RWPE2 (cell line): ENCODE results near the gene TOPAZ1.
"Not testable (repeated sequence)": the region's sequence is repeated elsewhere in the genome, so short reads cannot be mapped to it uniquely, and the experiment has no call there.

Experiments
- ATAC-seq: fragments of 200-7000 bp; cut with Tn5 transposase; 3 replicates; pipeline ENCODE4 v1.9.1; 2021; ENCODE audit warnings: low read depth
- DNase-seq: peaks from one replicate; pipeline ENCODE4 v3.0.0-alpha.2; 2020; ENCODE audit warnings: low spot score
- H3K27ac ChIP-seq: fragments of 450-650 bp; 2 replicates; pipeline ENCODE4 v1.5.1; 2017; ENCODE audit warnings: mild to moderate bottlenecking; ENCODE audit not compliant: poor library complexity, severe bottlenecking
- H3K27me3 ChIP-seq: fragments of 250-450 bp; sonication (Bioruptor Pico); 2 replicates; pipeline ENCODE4 v1.5.1; 2021; ENCODE audit warnings: mild to moderate bottlenecking, moderate library complexity; ENCODE audit not compliant: insufficient read depth, poor library complexity, severe bottlenecking
- H3K36me3 ChIP-seq: fragments of 250-450 bp; sonication (Bioruptor Pico); 2 replicates; pipeline ENCODE4 v1.5.1; 2020; ENCODE audit warnings: low read depth, mild to moderate bottlenecking, moderate library complexity
- H3K4me1 ChIP-seq: fragments of 250-450 bp; sonication (Bioruptor Pico); 2 replicates; pipeline ENCODE4 v1.5.1; 2021; ENCODE audit warnings: mild to moderate bottlenecking, moderate library complexity; ENCODE audit not compliant: insufficient read depth, poor library complexity, severe bottlenecking
- H3K4me3 ChIP-seq: fragments of 250-450 bp; sonication (Bioruptor Pico); 2 replicates; pipeline ENCODE4 v1.5.1; 2021; ENCODE audit warnings: mild to moderate bottlenecking, moderate library complexity; ENCODE audit not compliant: severe bottlenecking
- H3K9me3 ChIP-seq: fragments of 250-450 bp; sonication (Bioruptor Pico); 2 replicates; pipeline ENCODE4 v1.5.1; 2021; ENCODE audit warnings: mild to moderate bottlenecking, moderate library complexity; ENCODE audit not compliant: severe bottlenecking
- TF ChIP-seq, protein P1 (sequence below): fragments of 450-650 bp; IDR thresholded peaks from one replicate; pipeline ENCODE4 v1.5.1; 2017; ENCODE audit warnings: mild to moderate bottlenecking, moderate library complexity; ENCODE audit not compliant: poor library complexity, severe bottlenecking

TOPAZ1 gene

DNA sequence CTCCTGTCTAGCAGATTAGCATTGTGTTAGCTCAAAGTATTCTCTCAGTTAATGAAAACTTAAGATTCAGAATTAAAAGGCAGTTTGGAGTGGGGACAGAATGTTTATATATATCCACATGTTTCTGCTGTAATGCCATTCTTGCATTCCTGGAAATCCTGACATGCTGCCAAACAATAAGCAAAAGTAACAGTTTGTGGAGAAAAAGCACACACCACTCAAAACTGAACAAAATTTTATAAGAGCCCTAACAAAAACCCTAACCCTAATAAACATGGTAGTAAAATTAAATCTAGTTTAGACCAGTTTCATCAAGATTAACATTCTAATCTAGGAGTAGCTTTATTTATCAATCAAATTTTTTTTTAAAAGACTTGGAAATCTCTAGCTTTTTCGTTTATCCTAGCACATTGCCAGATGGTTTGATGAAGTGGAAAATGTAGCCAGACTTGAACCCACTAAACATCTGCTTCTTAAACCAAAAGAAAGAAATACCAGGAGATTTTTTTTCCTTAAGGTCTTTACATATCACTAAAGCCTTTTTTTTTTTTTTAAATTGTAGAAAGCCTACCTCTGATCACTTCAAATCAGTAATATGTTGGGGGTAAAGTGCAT, 100.6 kb downstream of the TOPAZ1 start:
- Histone ChIP-seq H3K4me1 (peaks cover 6% of the 10 kb centered on the region), H3K27ac (no peak overlapping the region), H3K9me3 (no peaks in the 10 kb centered on the region), H3K36me3 (peaks cover 4% of the 10 kb centered on the region; the same call in 1 of the 2 replicates), H3K4me3 (no peak overlapping the region), H3K27me3 (no peaks in the 10 kb centered on the region)
- TF ChIP-seq, protein P1, sequence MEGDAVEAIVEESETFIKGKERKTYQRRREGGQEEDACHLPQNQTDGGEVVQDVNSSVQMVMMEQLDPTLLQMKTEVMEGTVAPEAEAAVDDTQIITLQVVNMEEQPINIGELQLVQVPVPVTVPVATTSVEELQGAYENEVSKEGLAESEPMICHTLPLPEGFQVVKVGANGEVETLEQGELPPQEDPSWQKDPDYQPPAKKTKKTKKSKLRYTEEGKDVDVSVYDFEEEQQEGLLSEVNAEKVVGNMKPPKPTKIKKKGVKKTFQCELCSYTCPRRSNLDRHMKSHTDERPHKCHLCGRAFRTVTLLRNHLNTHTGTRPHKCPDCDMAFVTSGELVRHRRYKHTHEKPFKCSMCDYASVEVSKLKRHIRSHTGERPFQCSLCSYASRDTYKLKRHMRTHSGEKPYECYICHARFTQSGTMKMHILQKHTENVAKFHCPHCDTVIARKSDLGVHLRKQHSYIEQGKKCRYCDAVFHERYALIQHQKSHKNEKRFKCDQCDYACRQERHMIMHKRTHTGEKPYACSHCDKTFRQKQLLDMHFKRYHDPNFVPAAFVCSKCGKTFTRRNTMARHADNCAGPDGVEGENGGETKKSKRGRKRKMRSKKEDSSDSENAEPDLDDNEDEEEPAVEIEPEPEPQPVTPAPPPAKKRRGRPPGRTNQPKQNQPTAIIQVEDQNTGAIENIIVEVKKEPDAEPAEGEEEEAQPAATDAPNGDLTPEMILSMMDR, result no peak
- ATAC-seq (no peak), DNase-seq (no peak)

DNA sequence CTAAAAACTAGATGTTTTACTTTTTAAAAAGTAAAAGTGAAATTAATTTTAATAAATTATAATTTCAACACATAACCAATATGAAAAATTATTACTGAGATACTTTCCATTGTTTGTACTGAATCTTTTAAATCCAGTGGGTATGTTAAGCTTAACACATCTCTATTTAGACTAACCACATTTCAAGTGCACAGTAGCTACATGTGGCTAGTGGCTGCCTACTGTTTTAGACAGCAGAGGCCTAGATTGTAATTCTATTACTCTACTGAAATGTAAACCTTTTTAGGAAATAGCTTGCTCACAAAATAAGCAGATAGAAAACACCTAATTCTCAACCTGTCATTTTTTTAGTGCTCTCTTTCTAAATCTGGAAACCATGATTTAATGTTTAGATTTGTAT, 101.7 kb downstream of the TOPAZ1 start:
- no peak overlapping the region for H3K27ac ChIP-seq
- TF ChIP-seq, protein P1, result no peak

DNA sequence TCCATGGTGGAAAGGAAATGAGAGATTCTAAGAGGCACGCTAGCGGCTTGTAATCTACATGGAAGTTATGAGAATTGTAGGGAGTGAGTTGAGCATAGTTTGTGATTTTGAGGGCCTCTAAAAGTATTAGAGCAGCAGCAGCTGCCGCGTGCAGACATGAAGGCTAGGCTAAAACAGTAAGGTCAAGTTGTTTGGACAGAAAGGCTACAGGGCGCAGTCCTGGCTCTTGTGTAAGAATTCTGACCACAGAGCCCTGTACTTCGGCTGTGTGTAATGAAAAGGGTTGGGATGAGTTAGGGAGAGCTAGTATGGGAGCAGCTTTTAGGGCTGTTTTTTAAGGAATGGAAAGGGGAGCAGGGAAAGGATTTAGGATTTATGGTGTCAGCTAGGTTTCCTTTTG, 104.9 kb downstream of the TOPAZ1 start:
- H3K9me3 ChIP-seq, H3K4me1 ChIP-seq, H3K4me3 ChIP-seq, H3K36me3 ChIP-seq, ATAC-seq, H3K27ac ChIP-seq, H3K27me3 ChIP-seq, DNase-seq: not testable (repeated sequence)

More for the DNA sequence above, 101.7 kb downstream of the TOPAZ1 start:
- Histone ChIP-seq H3K27me3 (no peaks in the 10 kb centered on the region), H3K9me3 (no peaks in the 10 kb centered on the region), H3K36me3 (peaks cover 4% of the 10 kb centered on the region; the same call in 1 of the 2 replicates), H3K4me1 (peaks cover 6% of the 10 kb centered on the region), H3K4me3 (no peak overlapping the region)
- ATAC-seq (no peak), DNase-seq (no peak)

DNA sequence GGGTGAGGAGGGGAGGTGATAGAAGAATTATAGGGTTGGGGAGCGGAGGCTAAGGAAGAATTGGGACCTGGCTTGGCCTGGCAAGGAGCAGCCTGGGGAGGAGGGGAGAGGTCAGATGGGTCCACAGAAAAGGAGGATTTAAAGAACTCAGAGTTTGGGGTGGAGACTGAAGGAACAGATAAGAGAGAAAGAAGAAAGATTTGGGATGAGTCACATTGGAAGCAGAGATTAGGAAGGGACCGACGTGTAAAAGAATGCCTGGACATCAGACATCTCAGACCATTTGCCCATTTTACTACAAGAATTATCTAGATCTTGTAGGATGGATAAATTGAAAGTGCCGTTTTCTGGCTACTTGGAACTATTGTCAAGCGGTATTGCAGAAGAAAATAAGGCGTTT, 107.3 kb downstream of the TOPAZ1 start:
- no peak overlapping the region for H3K4me3 ChIP-seq
- TF ChIP-seq, protein P1, result no peak
- no peak overlapping the region for H3K27ac ChIP-seq
- DNase-seq (no peak), ATAC-seq (no peak)
- H3K4me1 ChIP-seq, result no peaks in the 10 kb centered on the region
- no peaks in the 10 kb centered on the region for H3K9me3 ChIP-seq
- no peaks in the 10 kb centered on the region for H3K27me3 ChIP-seq
- no peaks in the 10 kb centered on the region for H3K36me3 ChIP-seq

DNA sequence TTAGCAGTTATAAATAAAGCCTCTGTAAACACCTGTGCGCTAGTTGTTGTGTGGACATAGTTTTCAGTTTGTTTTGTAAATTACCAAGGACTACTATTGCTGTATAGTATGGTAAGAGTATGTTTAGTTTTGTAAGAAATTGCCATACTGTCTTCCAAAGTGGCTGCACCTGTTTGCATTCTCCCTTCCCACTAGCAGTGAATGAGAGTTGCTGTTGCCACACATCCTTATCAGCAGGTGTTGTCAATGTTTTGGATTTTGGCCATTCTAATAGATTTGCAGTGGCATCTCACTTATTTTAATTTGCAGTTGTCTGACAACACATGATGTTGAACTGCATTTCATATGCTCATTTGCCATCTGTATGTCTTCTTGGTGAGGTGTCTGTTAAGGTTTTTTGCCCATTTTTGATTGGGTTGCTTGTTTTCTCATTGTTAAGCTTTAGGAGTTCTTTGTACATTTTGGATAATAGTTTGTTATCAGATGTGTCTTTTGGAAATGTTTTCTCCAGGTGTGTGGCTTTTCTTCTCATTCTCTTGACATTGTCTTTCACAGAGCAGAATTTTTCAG, 111.8 kb downstream of the TOPAZ1 start:
- H3K27me3 ChIP-seq, result no peaks in the 10 kb centered on the region
- no peak overlapping the region for H3K4me3 ChIP-seq
- no peak overlapping the region for H3K27ac ChIP-seq
- H3K4me1 ChIP-seq, result peaks cover 8% of the 10 kb centered on the region
- ATAC-seq, result no peak
- H3K9me3 ChIP-seq, result no peaks in the 10 kb centered on the region
- TF ChIP-seq, protein P1, result no peak
- DNase-seq, result no peak
- H3K36me3 ChIP-seq, result peaks cover 12% of the 10 kb centered on the region
